K562 (cell line): ENCODE data around the gene FARP1.

Experiments
- PML ChIP-seq: IDR thresholded peaks from 2 replicates; pipeline ENCODE4 v1.6.1; 2012; ENCODE audit warnings: low read length, inconsistent platforms
- TF ChIP-seq, protein P1 (sequence below), 3 experiments: IDR thresholded peaks in 2 of 3; conservative IDR thresholded peaks in 1 of 3; 2 replicates each; pipeline ENCODE4 v1.5.1; 2011 to 2012; ENCODE audit warnings: low read length in 3 of 3, mild to moderate bottlenecking in 3 of 3, control low read depth in 2 of 3, improper control_type of control experiment in 1 of 3, inconsistent platforms in 1 of 3, low read depth in 1 of 3, mixed read lengths in 1 of 3, moderate library complexity in 1 of 3; ENCODE audit not compliant: insufficient read depth in 2 of 3

DNA sequence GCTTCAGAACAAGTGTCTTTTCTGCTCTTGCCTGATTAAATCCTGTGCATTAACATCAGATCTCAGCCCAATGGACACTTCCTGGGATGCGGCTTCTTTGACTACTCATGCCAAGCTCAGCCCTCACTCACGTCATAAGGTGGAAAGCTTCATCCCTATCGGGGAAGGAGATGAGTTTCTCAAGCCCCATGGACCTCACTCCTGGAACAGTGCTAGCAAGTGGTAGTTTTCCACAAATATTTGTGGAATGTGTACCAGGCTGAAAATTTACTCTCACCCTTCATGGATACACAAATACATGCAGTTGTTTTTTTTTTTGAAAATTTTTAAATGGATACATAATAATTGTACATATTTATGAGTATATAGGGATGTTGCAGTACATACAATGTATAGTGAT, 34.6 kb upstream of the FARP1 start:
- TF ChIP-seq PML, result no peak
- TF ChIP-seq, protein P1, sequence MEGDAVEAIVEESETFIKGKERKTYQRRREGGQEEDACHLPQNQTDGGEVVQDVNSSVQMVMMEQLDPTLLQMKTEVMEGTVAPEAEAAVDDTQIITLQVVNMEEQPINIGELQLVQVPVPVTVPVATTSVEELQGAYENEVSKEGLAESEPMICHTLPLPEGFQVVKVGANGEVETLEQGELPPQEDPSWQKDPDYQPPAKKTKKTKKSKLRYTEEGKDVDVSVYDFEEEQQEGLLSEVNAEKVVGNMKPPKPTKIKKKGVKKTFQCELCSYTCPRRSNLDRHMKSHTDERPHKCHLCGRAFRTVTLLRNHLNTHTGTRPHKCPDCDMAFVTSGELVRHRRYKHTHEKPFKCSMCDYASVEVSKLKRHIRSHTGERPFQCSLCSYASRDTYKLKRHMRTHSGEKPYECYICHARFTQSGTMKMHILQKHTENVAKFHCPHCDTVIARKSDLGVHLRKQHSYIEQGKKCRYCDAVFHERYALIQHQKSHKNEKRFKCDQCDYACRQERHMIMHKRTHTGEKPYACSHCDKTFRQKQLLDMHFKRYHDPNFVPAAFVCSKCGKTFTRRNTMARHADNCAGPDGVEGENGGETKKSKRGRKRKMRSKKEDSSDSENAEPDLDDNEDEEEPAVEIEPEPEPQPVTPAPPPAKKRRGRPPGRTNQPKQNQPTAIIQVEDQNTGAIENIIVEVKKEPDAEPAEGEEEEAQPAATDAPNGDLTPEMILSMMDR (IDR thresholded peaks at IDR 0.05 in 2 of 3, conservative IDR thresholded peaks at IDR 0.05 in 1 of 3; ENCODE audit: insufficient read depth in 2 of 3, low read depth in 1 of 3, low read length in 3 of 3), result no peak
